Measurements from ENCODE around the gene SOBP.

- TF ChIP-seq CTCF (IDR thresholded peaks at IDR 0.05; ENCODE audit: borderline replicate concordance, extremely low read depth, low read length, poor library complexity, severe bottlenecking) = no peak
- TF ChIP-seq EZH2 (IDR thresholded peaks at IDR 0.05; ENCODE audit: borderline replicate concordance, low read depth, low read length, severe bottlenecking) = no peak
Observed at GRCh38 chr6:107550906-107551305, 61.0 kb downstream of the SOBP start.
